PFSK-1 (cell line): Measurements from ENCODE around the gene CTNNA3.

ENCODE experiments used
- FOXP2 ChIP-seq: optimal IDR thresholded peaks from 2 replicates; pipeline ENCODE3; 2011; ENCODE audit warnings: borderline replicate concordance, control low read depth, inconsistent platforms; ENCODE audit not compliant: insufficient read depth; ENCODE audit errors: extremely low read length, extremely low read depth
- POLR2AphosphoS5 ChIP-seq: IDR thresholded peaks from 2 replicates; pipeline ENCODE4 v1.6.1; 2012; ENCODE audit warnings: low read depth, mild to moderate bottlenecking, control low read depth, low read length, moderate library complexity
- SIN3A ChIP-seq: IDR thresholded peaks from 2 replicates; pipeline ENCODE4 v1.6.1; 2012; ENCODE audit warnings: mild to moderate bottlenecking, low read length, moderate library complexity, borderline replicate concordance; ENCODE audit not compliant: insufficient read depth
- TAF1 ChIP-seq: IDR thresholded peaks from 2 replicates; pipeline ENCODE4 v1.6.1; 2012; ENCODE audit warnings: low read length, control low read depth, borderline replicate concordance; ENCODE audit not compliant: insufficient read depth
- TF ChIP-seq, protein P1 (sequence below), 2 experiments: IDR thresholded peaks; 2 replicates each; pipeline versions ENCODE4 v1.6.1 to v1.8.0; 2011 to 2012; ENCODE audit warnings: low read depth in 2 of 2, low read length in 2 of 2, control low read depth in 1 of 2, inconsistent platforms in 1 of 2, mild to moderate bottlenecking in 1 of 2, moderate library complexity in 1 of 2; ENCODE audit not compliant: insufficient read depth in 1 of 2

The CTNNA3 gene

DNA sequence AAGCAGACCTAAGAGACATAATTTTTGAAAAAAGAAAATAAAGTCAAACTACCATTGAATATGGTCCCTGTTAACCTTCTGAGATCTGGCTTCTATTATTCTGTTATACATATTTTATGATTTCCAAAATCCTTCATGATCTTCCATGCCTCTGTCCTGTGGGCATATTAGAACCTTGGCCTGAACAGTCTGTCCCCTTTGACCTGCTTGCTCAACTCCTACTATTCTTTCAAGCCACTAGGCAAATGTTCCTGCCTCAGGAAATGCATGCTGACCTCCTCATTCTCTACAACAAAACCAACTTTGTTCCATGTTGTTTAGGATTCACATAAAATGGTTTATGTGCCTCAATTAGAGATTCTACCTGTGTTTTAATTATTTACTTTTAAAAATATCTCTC lies 1315.0 kb downstream of the CTNNA3 start:
- no peak for TF ChIP-seq FOXP2
- no peak for TF ChIP-seq POLR2AphosphoS5
- no peak for TF ChIP-seq TAF1
- no peak for TF ChIP-seq SIN3A
- TF ChIP-seq, protein P1, sequence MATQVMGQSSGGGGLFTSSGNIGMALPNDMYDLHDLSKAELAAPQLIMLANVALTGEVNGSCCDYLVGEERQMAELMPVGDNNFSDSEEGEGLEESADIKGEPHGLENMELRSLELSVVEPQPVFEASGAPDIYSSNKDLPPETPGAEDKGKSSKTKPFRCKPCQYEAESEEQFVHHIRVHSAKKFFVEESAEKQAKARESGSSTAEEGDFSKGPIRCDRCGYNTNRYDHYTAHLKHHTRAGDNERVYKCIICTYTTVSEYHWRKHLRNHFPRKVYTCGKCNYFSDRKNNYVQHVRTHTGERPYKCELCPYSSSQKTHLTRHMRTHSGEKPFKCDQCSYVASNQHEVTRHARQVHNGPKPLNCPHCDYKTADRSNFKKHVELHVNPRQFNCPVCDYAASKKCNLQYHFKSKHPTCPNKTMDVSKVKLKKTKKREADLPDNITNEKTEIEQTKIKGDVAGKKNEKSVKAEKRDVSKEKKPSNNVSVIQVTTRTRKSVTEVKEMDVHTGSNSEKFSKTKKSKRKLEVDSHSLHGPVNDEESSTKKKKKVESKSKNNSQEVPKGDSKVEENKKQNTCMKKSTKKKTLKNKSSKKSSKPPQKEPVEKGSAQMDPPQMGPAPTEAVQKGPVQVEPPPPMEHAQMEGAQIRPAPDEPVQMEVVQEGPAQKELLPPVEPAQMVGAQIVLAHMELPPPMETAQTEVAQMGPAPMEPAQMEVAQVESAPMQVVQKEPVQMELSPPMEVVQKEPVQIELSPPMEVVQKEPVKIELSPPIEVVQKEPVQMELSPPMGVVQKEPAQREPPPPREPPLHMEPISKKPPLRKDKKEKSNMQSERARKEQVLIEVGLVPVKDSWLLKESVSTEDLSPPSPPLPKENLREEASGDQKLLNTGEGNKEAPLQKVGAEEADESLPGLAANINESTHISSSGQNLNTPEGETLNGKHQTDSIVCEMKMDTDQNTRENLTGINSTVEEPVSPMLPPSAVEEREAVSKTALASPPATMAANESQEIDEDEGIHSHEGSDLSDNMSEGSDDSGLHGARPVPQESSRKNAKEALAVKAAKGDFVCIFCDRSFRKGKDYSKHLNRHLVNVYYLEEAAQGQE (IDR thresholded peaks at IDR 0.05; ENCODE audit: insufficient read depth in 1 of 2, low read depth in 2 of 2, low read length in 2 of 2), result no peak

DNA sequence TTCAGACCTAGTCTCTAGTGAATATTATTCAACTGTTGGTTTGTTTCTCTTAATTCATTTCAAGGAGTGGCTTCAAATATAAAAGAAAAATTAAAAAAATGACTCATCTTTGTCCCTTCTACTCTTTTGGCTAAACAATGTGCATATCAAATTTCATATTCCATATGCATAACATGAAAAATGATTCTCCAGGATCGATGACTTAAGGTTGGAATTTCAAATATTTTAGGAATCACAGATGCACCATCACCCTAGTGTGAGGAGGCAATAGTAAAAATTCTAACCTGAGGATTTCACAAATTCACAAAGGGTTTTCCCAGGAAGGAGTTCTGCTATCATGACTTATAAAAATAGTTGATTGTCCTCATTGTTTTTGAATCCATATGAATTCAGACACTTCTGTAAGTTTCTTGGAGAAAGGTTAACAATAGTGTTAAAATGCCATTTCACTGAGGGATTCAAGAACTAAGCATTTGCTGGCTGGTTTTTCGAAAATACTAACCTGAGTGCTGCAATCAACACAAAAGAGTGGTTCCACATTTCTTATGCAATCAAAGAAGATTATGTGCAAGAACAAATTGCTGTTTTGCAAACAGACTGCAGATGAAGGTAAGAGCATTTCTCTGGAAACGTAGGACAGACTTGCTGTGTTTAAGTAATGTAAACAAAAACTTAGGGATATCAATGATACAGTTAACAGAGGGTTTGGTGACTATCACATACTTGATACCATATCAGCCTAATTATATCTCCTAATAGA lies 1317.7 kb downstream of the CTNNA3 start:
- no peak for TF ChIP-seq POLR2AphosphoS5
- TF ChIP-seq, protein P1 (IDR thresholded peaks at IDR 0.05; ENCODE audit: insufficient read depth in 1 of 2, low read depth in 2 of 2, low read length in 2 of 2), result no peak
- no peak for TF ChIP-seq SIN3A
- TF ChIP-seq TAF1, result no peak
- TF ChIP-seq FOXP2, result no peak

DNA sequence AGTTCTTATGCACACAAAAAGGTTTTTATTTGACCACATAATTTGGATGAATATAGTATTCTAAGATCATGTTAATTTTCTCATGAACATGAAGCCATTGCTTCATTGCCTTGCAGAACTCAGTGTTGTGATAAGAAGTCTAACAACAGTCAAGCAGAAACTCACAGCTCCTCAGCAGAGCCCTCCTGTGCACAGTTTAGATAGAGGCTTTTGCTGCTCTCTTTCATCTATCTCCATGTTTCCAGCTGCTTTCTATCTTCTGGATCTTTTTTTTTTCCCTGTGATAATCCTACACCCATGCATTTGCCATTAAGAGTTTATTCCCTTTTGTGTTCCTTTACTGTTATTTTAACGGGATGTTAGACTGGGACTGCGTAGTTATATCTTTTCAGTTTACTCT lies 1327.8 kb downstream of the CTNNA3 start:
- TF ChIP-seq, protein P1 (IDR thresholded peaks at IDR 0.05; ENCODE audit: insufficient read depth in 1 of 2, low read depth in 2 of 2, low read length in 2 of 2), result no peak
- no peak for TF ChIP-seq SIN3A
- no peak for TF ChIP-seq TAF1
- TF ChIP-seq FOXP2, result no peak
- no peak for TF ChIP-seq POLR2AphosphoS5

DNA sequence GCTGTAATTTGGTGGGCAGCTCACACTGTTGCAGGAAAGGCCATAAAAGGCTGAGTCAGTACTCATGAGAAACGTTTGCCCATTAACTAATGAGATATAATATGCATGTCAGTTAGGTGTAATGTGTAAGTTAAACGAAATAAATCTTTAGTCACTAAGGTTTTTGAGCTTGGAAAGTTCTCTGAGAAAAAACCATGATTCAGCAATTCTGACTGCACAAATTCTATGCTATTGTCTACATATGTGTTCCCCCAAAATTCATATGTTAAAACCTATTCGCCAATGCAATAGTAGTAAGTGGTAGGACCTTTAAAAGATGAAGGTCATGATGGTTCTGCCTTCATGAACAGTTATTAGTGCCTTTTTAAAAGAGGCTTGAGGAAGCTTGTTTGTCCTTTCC lies 1329.8 kb downstream of the CTNNA3 start:
- TF ChIP-seq TAF1 (no peak), POLR2AphosphoS5 (no peak), FOXP2 (no peak), SIN3A (no peak)
- TF ChIP-seq, protein P1 (IDR thresholded peaks at IDR 0.05; ENCODE audit: insufficient read depth in 1 of 2, low read depth in 2 of 2, low read length in 2 of 2), result no peak
